Lung (tissue), 12 donors: ENCODE results near the gene PABPN1L. TPM values are rescaled to one million over a fixed set of nuclear protein-coding genes. Genes with fewer than 3 reads are reported as not detected.

Experiments
- ATAC-seq: fragments of 200-7000 bp; cut with Tn5 transposase; one replicate; pipeline ENCODE4 v1.9.1; 2020; ENCODE audit warnings: moderate number of reproducible peaks; ENCODE audit not compliant: insufficient read depth, low FRiP score
- DNase-seq, 3 donors: peaks; one replicate each; pipeline ENCODE4 v3.0.0-alpha.2; 2013 to 2017
- H3K27ac ChIP-seq, 2 donors: one replicate each; pipeline ENCODE4 v1.5.1; 2013; ENCODE audit warnings: mild to moderate bottlenecking in 2 of 2, moderate library complexity in 2 of 2, control low read depth in 1 of 2, inconsistent platforms in 1 of 2, low read depth in 1 of 2, low read length in 1 of 2
- H3K27me3 ChIP-seq, 3 donors: one replicate each; pipeline ENCODE4 v1.5.1; 2013; ENCODE audit warnings: low read length in 2 of 3; ENCODE audit not compliant: control insufficient read depth in 3 of 3, insufficient read depth in 3 of 3
- H3K36me3 ChIP-seq, 4 donors: one replicate each; pipeline ENCODE4 v1.5.1; 2013; ENCODE audit warnings: low read length in 4 of 4, mild to moderate bottlenecking in 1 of 4, moderate library complexity in 1 of 4; ENCODE audit not compliant: control insufficient read depth in 4 of 4, insufficient read depth in 4 of 4
- H3K4me1 ChIP-seq, 5 donors: one replicate each; pipeline ENCODE4 v1.5.1; 2013; ENCODE audit warnings: low read length in 5 of 5, mild to moderate bottlenecking in 2 of 5, moderate library complexity in 1 of 5; ENCODE audit not compliant: control insufficient read depth in 5 of 5, insufficient read depth in 5 of 5
- H3K4me3 ChIP-seq: one replicate; pipeline ENCODE4 v1.5.1; 2013; ENCODE audit warnings: mild to moderate bottlenecking, control low read depth, moderate library complexity
- H3K9ac ChIP-seq, 2 donors: one replicate each; pipeline ENCODE4 v1.5.1; 2013; ENCODE audit warnings: low read length in 2 of 2, control low read depth in 1 of 2; ENCODE audit not compliant: insufficient read depth in 1 of 2
- H3K9me3 ChIP-seq, 4 donors: one replicate each; pipeline ENCODE4 v1.5.1; 2013; ENCODE audit warnings: low read length in 3 of 4, mild to moderate bottlenecking in 1 of 4, moderate library complexity in 1 of 4; ENCODE audit not compliant: control insufficient read depth in 4 of 4, insufficient read depth in 3 of 4
- CTCF ChIP-seq: IDR thresholded peaks from 2 replicates; pipeline ENCODE4 v1.5.1; 2012; ENCODE audit warnings: mild to moderate bottlenecking; ENCODE audit errors: control extremely low read depth, extremely low read depth
- WGBS, 2 donors: extraction: QIAGEN DNeasy Blood & Tissue Kit; methylation state at CpG; one replicate each; pipeline ENCODE4 v1.1.7; 2013; 5-methylcytosine and 5-hydroxymethylcytosine counted together
- polyA plus RNA-seq, 2 donors: library from polyadenylated mRNA; stranded (reverse); fragments of 200-250 nt; gene quantifications; one replicate each; pipeline ENCODE4 v1.2.1, GENCODE V29; 2013
- total RNA-seq, 2 donors: library from RNA; depleted of rRNA in 1 of 2; stranded (reverse); fragments of >200 nt in 1 of 2; gene quantifications; one replicate each; pipeline ENCODE4 v1.2.1, GENCODE V29; 2014 to 2021
- donor health status: control.
- donor health status: control.
- donor health status: Bipolar disorder and iron deficiency.
- donor health status: healthy.
- donor health status: DM: yes; HTN: yes; CAD: no.

Gene PABPN1L
- total and polyA plus RNA-seq, 4 donors = 0.03 to 0.22 TPM; not detected in 2

- Histone ChIP-seq H3K4me1 (no peaks in the 10 kb centered on the region), H3K4me3 (no peak overlapping the region), H3K27ac (no peak overlapping the region), H3K27me3 (no peaks in the 10 kb centered on the region), H3K9ac (no peak overlapping the region), H3K9me3 (no peaks in the 10 kb centered on the region), H3K36me3 (peaks cover 0 to 56% (median 9%) of the 10 kb centered on the region in 4 donors)
- DNase-seq (no peak), ATAC-seq (no peak)
- 91 to 94% methylated on average over 39 of the region's 39 CpGs for WGBS, 2 donors
- TF ChIP-seq CTCF = no peak
Measured at GRCh38 chr16:88839026-88839529, 27.4 kb downstream of the PABPN1L start.

DNA sequence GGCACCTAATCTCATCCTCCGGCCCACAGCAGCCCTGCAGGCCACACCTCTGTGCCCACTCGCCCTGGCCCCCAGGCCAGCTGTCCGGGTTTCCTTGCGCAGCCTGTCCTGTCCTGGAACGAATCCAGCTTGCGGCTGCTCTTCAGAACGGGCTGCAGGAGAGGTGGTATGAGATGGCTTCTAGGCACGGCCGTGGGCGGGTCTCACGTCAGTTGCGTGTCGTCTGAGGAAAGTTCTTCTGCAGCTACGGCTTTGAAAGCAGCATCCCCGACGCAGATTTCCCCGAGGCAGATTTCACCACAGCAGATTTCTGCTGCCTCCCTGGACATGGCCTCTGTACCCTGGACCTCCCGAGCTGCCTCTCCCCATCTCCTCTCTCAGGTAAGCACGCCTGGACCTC lies 27.9 kb downstream of the PABPN1L start:
- ATAC-seq = no peak
- WGBS, 2 donors = 88% methylated on average over 19 of the region's 19 CpGs
- DNase-seq = no peak
- Histone ChIP-seq H3K27me3 (no peaks in the 10 kb centered on the region), H3K9ac (no peak overlapping the region), H3K4me1 (no peaks in the 10 kb centered on the region), H3K36me3 (peaks cover 0 to 59% (median 9%) of the 10 kb centered on the region in 4 donors), H3K27ac (no peak overlapping the region), H3K9me3 (no peaks in the 10 kb centered on the region), H3K4me3 (no peak overlapping the region)
- no peak for TF ChIP-seq CTCF

- 74 to 93% methylated on average over 20 of the region's 20 CpGs for WGBS, 2 donors
- ATAC-seq (no peak), DNase-seq (no peak)
- no peak for TF ChIP-seq CTCF
- no peaks in the 10 kb centered on the region for H3K27me3 ChIP-seq
- no peak overlapping the region for H3K9ac ChIP-seq
- no peaks in the 10 kb centered on the region for H3K9me3 ChIP-seq
- peaks cover 0 to 57% (median 9%) of the 10 kb centered on the region in 4 donors for H3K36me3 ChIP-seq
- H3K4me1 ChIP-seq = no peaks in the 10 kb centered on the region
- H3K4me3 ChIP-seq = no peak overlapping the region
- no peak overlapping the region for H3K27ac ChIP-seq
Measured at GRCh38 chr16:88837806-88838205, 28.7 kb downstream of the PABPN1L start.

DNA sequence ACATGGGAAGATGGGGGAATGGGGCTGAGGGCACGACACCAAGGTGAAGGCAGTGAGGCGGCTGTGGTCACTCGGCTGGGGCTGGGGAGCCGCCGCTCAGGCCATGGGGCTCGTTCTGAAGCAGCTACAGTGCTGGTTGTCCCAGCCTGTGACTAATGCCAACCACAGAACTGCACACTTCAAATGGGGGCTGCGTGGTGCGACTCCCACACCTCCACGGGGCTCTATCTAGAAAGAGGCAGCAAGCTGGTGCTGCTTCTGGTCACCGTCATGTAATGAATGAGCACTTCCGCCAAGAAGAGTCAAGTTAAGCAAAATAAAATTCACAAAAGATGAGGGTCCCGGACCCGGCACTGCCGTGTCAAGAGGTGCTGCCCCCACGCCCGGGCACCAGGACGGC lies 29.7 kb downstream of the PABPN1L start:
- WGBS, 2 donors = 91 to 95% methylated on average over 17 of the region's 17 CpGs
- no peaks in the 10 kb centered on the region for H3K27me3 ChIP-seq
- no peak overlapping the region for H3K4me3 ChIP-seq
- no peak for ATAC-seq
- H3K36me3 ChIP-seq = peaks cover 0 to 53% (median 9%) of the 10 kb centered on the region in 4 donors
- TF ChIP-seq CTCF = no peak
- no peak for DNase-seq
- no peaks in the 10 kb centered on the region for H3K4me1 ChIP-seq
- H3K9me3 ChIP-seq = no peaks in the 10 kb centered on the region
- no peak overlapping the region for H3K27ac ChIP-seq
- no peak overlapping the region for H3K9ac ChIP-seq
